Breast epithelium (tissue), 3 donors: ENCODE data around the gene OR5AK2.

Experiments
- CTCF ChIP-seq, 3 donors: fragments of 450-650 bp; IDR thresholded peaks; one replicate each; pipeline ENCODE4 v1.5.1; 2016 to 2017; ENCODE audit warnings: antibody characterized with exemption in 3 of 3, mild to moderate bottlenecking in 3 of 3, moderate library complexity in 3 of 3
- POLR2AphosphoS5 ChIP-seq, 3 donors: sonication (generic); formaldehyde crosslinking; IDR thresholded peaks; one replicate each; pipeline ENCODE4 v1.6.1; 2017; ENCODE audit warnings: antibody characterized with exemption in 3 of 3

GRCh38 chr11:56994532-56994931, 5.8 kb downstream of the OR5AK2 start:
- TF ChIP-seq POLR2AphosphoS5 (IDR thresholded peaks at IDR 0.05) (no peak), CTCF (IDR thresholded peaks at IDR 0.05) (no peak)
